WTC11 (cell line): ENCODE data around the gene KRT35. TPM values are rescaled to one million over a fixed set of nuclear protein-coding genes. Genes with fewer than 3 reads are reported as not detected.

Experiments used
- ATAC-seq: fragments of 200-7000 bp; cut with Tn5 transposase; 2 replicates; pipeline ENCODE4 v1.10.0; 2021; ENCODE audit warnings: mild to moderate bottlenecking, moderate library complexity
- CTCF ChIA-PET: fragments of 300-600 bp; sonication (Branson Sonifier 250); formaldehyde crosslinking; loops from one replicate; lab custom pipeline; 2021; ENCODE audit warnings: antibody characterized with exemption; lab: Charles Lee
- POLR2A ChIA-PET: fragments of 350-600 bp; sonication (Branson Sonifier 250); formaldehyde crosslinking; loops from one replicate; lab custom pipeline; 2021; ENCODE audit warnings: antibody characterized with exemption; lab: Charles Lee
- DNase-seq: peaks from one replicate; pipeline ENCODE4 v3.0.0; 2021; ENCODE audit warnings: low spot score
- H3K27ac Mint-ChIP-seq: 2 replicates; pipeline ENCODE4 v1.8.0; 2021; ENCODE audit warnings: mixed read lengths
- H3K27me3 Mint-ChIP-seq: 2 replicates; pipeline ENCODE4 v1.8.0; 2021; ENCODE audit warnings: low read depth, mild to moderate bottlenecking, moderate library complexity, mixed read lengths
- H3K36me3 Mint-ChIP-seq: 2 replicates; pipeline ENCODE4 v1.8.0; 2021; ENCODE audit warnings: mixed read lengths
- H3K4me1 Mint-ChIP-seq: 2 replicates; pipeline ENCODE4 v1.8.0; 2022; ENCODE audit warnings: mixed read lengths
- H3K4me3 Mint-ChIP-seq: 2 replicates; pipeline ENCODE4 v1.8.0; 2021; ENCODE audit warnings: mild to moderate bottlenecking, moderate library complexity, mixed read lengths
- H3K9me3 Mint-ChIP-seq: 2 replicates; pipeline ENCODE4 v1.8.0; 2021; ENCODE audit warnings: mixed read lengths
- ESRRA ChIP-seq: sonication (generic); formaldehyde crosslinking; IDR thresholded peaks from 2 replicates; pipeline ENCODE4 v1.8.1; 2022; ENCODE audit warnings: mild to moderate bottlenecking, missing genetic modification reagents, borderline replicate concordance
- FOXJ3 ChIP-seq: sonication (generic); formaldehyde crosslinking; IDR thresholded peaks from 2 replicates; pipeline ENCODE4 v1.9.0; 2021; ENCODE audit warnings: missing genetic modification reagents, mild to moderate bottlenecking, borderline replicate concordance
- GRHL2 ChIP-seq: fragments of 250-450 bp; sonication (Bioruptor Pico); IDR thresholded peaks from 2 replicates; pipeline ENCODE4 v1.8.0; 2022; ENCODE audit warnings: mild to moderate bottlenecking, moderate library complexity; ENCODE audit not compliant: insufficient replicate concordance, severe bottlenecking
- JUN ChIP-seq: sonication (generic); formaldehyde crosslinking; IDR thresholded peaks from 2 replicates; pipeline ENCODE4 v1.8.0; 2023; ENCODE audit warnings: mild to moderate bottlenecking, missing genetic modification reagents
- MYBL2 ChIP-seq: sonication (generic); formaldehyde crosslinking; IDR thresholded peaks from 2 replicates; pipeline ENCODE4 v1.8.1; 2023; ENCODE audit warnings: mild to moderate bottlenecking, moderate library complexity, missing genetic modification reagents
- NFE2L1 ChIP-seq: sonication (generic); formaldehyde crosslinking; IDR thresholded peaks from 2 replicates; pipeline ENCODE4 v1.8.1; 2023; ENCODE audit warnings: missing genetic modification reagents
- NR1H2 ChIP-seq: sonication (generic); formaldehyde crosslinking; IDR thresholded peaks from 2 replicates; pipeline ENCODE4 v1.9.0; 2021; ENCODE audit warnings: mild to moderate bottlenecking, moderate library complexity, missing genetic modification reagents
- NR3C1 ChIP-seq: sonication (generic); formaldehyde crosslinking; conservative IDR thresholded peaks from 2 replicates; pipeline ENCODE4 v1.8.1; 2023; ENCODE audit warnings: low read depth, mild to moderate bottlenecking, missing genetic modification reagents
- SP1 ChIP-seq: sonication (generic); formaldehyde crosslinking; conservative IDR thresholded peaks from 2 replicates; pipeline ENCODE4 v1.8.1; 2022; ENCODE audit warnings: missing genetic modification reagents
- TEAD4 ChIP-seq: sonication (generic); formaldehyde crosslinking; IDR thresholded peaks from 2 replicates; pipeline ENCODE4 v1.8.0; 2022; ENCODE audit warnings: mild to moderate bottlenecking, missing genetic modification reagents
- ZNF121 ChIP-seq: sonication (generic); formaldehyde crosslinking; IDR thresholded peaks from 2 replicates; pipeline ENCODE4 v1.8.0; 2023; ENCODE audit warnings: missing genetic modification reagents
- ZNF219 ChIP-seq: sonication (generic); formaldehyde crosslinking; IDR thresholded peaks from 2 replicates; pipeline ENCODE4 v1.8.0; 2023; ENCODE audit warnings: missing genetic modification reagents, mild to moderate bottlenecking, borderline replicate concordance
- ZNF317 ChIP-seq: sonication (generic); formaldehyde crosslinking; IDR thresholded peaks from 2 replicates; pipeline ENCODE4 v1.8.1; 2023; ENCODE audit warnings: low read depth, mild to moderate bottlenecking, moderate library complexity, missing genetic modification reagents, borderline replicate concordance
- total RNA-seq: library from RNA; stranded (reverse); gene quantifications from 3 replicates; pipeline ENCODE4 v1.2.3, GENCODE V29; 2021
- TF ChIP-seq, protein P1 (sequence below): sonication (generic); formaldehyde crosslinking; conservative IDR thresholded peaks from 2 replicates; pipeline ENCODE4 v1.8.1; 2022; ENCODE audit warnings: mild to moderate bottlenecking, missing genetic modification reagents
- TF ChIP-seq, protein P2 (sequence below): fragments of 250-450 bp; sonication (Bioruptor Pico); IDR thresholded peaks from 2 replicates; pipeline ENCODE4 v1.8.0; 2021; ENCODE audit warnings: mild to moderate bottlenecking
- TF ChIP-seq, protein P3 (sequence below): sonication (generic); formaldehyde crosslinking; IDR thresholded peaks from 2 replicates; pipeline ENCODE4 v1.8.0; 2022; ENCODE audit warnings: mild to moderate bottlenecking, missing genetic modification reagents
- TF ChIP-seq, protein P4 (sequence below): fragments of 250-450 bp; sonication (Bioruptor Pico); IDR thresholded peaks from 2 replicates; pipeline ENCODE4 v1.9.0; 2021; ENCODE audit warnings: mild to moderate bottlenecking
- TF ChIP-seq, protein P5 (sequence below): sonication (generic); formaldehyde crosslinking; IDR thresholded peaks from 2 replicates; pipeline ENCODE4 v1.8.0; 2023; ENCODE audit warnings: mild to moderate bottlenecking, missing genetic modification reagents
- TF ChIP-seq, protein P6 (sequence below): fragments of 250-450 bp; sonication (Bioruptor Pico); IDR thresholded peaks from 2 replicates; pipeline ENCODE4 v1.9.0; 2021; ENCODE audit warnings: mild to moderate bottlenecking, borderline replicate concordance
- TF ChIP-seq, protein P7 (sequence below): sonication (generic); formaldehyde crosslinking; IDR thresholded peaks from 2 replicates; pipeline ENCODE4 v1.8.1; 2023; ENCODE audit warnings: mild to moderate bottlenecking, missing genetic modification reagents, moderate library complexity

The KRT35 gene
- total RNA-seq, 1 experiment from 2014 or later: not detected

DNA sequence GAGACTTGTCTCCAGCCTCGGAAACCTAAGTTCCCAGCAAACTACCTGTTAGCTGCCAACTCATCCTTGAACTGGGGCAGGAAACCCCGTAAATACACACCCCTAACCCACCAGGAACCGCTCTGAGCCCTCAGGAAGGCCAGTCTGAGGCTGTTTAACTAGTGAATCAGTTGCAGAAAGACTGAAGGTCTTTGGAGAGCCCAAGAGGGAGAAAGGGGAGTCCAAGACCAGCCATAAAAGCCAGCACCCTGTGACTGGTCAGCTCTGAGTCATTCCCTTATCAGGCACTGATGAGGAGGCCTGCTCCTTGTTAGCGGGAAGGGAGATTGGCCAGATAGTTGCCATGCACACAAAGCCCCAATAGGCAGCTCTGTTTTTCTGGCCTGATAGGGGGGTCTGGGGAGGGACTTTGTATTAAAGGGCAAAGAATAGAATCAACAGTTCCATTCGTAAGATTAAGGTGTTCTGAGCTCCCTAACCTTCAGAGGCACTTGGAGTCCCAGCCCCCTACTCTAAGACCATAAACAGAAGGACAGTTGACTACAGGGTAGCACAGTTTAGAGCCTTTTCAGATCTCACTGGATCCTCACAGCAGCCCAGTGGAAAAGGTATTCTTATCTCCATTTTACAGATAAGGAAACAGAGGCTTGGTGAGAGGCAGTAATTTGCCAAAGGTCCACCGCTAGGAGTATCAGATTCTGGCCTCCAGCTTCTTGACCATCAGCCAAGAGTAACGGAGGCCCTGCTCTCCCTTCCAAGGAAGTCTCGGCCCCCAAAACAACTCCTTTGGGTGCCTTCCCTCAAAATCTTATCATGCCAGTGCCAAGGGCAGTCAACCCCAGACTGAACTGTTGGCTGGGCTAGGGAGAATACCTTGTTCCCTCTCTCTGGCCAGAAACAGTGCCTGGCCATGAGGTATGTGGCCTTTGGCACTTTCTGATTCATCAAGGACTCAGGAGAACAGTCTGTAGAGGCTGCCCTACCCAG is 49.4 kb upstream of the KRT35 start:
- no peak for DNase-seq
- Mint-ChIP-seq H3K4me3 (no peak overlapping the region), H3K9me3 (no peaks in the 10 kb centered on the region)
- TF ChIP-seq, protein P1, sequence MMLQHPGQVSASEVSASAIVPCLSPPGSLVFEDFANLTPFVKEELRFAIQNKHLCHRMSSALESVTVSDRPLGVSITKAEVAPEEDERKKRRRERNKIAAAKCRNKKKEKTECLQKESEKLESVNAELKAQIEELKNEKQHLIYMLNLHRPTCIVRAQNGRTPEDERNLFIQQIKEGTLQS (CRISPR knock-in tag): no peak
- TF ChIP-seq NR3C1 (CRISPR knock-in tag) (no peak), ESRRA (CRISPR knock-in tag) (no peak), GRHL2 (CRISPR knock-in tag) (no peak), ZNF121 (no peak), MYBL2 (no peak), TEAD4 (CRISPR knock-in tag) (no peak), ZNF317 (CRISPR knock-in tag) (no peak), JUN (no peak), NFE2L1 (no peak), ZNF219 (CRISPR knock-in tag) (no peak), NR1H2 (CRISPR knock-in tag) (no peak), SP1 (CRISPR knock-in tag) (no peak), FOXJ3 (CRISPR knock-in tag) (no peak)
- TF ChIP-seq, protein P2, sequence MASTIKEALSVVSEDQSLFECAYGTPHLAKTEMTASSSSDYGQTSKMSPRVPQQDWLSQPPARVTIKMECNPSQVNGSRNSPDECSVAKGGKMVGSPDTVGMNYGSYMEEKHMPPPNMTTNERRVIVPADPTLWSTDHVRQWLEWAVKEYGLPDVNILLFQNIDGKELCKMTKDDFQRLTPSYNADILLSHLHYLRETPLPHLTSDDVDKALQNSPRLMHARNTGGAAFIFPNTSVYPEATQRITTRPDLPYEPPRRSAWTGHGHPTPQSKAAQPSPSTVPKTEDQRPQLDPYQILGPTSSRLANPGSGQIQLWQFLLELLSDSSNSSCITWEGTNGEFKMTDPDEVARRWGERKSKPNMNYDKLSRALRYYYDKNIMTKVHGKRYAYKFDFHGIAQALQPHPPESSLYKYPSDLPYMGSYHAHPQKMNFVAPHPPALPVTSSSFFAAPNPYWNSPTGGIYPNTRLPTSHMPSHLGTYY: no peak
- TF ChIP-seq, protein P3, sequence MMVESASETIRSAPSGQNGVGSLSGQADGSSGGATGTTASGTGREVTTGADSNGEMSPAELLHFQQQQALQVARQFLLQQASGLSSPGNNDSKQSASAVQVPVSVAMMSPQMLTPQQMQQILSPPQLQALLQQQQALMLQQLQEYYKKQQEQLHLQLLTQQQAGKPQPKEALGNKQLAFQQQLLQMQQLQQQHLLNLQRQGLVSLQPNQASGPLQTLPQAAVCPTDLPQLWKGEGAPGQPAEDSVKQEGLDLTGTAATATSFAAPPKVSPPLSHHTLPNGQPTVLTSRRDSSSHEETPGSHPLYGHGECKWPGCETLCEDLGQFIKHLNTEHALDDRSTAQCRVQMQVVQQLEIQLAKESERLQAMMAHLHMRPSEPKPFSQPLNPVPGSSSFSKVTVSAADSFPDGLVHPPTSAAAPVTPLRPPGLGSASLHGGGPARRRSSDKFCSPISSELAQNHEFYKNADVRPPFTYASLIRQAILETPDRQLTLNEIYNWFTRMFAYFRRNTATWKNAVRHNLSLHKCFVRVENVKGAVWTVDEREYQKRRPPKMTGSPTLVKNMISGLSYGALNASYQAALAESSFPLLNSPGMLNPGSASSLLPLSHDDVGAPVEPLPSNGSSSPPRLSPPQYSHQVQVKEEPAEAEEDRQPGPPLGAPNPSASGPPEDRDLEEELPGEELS (CRISPR knock-in tag): no peak
- TF ChIP-seq, protein P4, sequence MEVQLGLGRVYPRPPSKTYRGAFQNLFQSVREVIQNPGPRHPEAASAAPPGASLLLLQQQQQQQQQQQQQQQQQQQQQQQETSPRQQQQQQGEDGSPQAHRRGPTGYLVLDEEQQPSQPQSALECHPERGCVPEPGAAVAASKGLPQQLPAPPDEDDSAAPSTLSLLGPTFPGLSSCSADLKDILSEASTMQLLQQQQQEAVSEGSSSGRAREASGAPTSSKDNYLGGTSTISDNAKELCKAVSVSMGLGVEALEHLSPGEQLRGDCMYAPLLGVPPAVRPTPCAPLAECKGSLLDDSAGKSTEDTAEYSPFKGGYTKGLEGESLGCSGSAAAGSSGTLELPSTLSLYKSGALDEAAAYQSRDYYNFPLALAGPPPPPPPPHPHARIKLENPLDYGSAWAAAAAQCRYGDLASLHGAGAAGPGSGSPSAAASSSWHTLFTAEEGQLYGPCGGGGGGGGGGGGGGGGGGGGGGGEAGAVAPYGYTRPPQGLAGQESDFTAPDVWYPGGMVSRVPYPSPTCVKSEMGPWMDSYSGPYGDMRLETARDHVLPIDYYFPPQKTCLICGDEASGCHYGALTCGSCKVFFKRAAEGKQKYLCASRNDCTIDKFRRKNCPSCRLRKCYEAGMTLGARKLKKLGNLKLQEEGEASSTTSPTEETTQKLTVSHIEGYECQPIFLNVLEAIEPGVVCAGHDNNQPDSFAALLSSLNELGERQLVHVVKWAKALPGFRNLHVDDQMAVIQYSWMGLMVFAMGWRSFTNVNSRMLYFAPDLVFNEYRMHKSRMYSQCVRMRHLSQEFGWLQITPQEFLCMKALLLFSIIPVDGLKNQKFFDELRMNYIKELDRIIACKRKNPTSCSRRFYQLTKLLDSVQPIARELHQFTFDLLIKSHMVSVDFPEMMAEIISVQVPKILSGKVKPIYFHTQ (CRISPR knock-in tag): no peak
- TF ChIP-seq, protein P5, sequence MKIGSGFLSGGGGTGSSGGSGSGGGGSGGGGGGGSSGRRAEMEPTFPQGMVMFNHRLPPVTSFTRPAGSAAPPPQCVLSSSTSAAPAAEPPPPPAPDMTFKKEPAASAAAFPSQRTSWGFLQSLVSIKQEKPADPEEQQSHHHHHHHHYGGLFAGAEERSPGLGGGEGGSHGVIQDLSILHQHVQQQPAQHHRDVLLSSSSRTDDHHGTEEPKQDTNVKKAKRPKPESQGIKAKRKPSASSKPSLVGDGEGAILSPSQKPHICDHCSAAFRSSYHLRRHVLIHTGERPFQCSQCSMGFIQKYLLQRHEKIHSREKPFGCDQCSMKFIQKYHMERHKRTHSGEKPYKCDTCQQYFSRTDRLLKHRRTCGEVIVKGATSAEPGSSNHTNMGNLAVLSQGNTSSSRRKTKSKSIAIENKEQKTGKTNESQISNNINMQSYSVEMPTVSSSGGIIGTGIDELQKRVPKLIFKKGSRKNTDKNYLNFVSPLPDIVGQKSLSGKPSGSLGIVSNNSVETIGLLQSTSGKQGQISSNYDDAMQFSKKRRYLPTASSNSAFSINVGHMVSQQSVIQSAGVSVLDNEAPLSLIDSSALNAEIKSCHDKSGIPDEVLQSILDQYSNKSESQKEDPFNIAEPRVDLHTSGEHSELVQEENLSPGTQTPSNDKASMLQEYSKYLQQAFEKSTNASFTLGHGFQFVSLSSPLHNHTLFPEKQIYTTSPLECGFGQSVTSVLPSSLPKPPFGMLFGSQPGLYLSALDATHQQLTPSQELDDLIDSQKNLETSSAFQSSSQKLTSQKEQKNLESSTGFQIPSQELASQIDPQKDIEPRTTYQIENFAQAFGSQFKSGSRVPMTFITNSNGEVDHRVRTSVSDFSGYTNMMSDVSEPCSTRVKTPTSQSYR: no peak
- TF ChIP-seq, protein P6, sequence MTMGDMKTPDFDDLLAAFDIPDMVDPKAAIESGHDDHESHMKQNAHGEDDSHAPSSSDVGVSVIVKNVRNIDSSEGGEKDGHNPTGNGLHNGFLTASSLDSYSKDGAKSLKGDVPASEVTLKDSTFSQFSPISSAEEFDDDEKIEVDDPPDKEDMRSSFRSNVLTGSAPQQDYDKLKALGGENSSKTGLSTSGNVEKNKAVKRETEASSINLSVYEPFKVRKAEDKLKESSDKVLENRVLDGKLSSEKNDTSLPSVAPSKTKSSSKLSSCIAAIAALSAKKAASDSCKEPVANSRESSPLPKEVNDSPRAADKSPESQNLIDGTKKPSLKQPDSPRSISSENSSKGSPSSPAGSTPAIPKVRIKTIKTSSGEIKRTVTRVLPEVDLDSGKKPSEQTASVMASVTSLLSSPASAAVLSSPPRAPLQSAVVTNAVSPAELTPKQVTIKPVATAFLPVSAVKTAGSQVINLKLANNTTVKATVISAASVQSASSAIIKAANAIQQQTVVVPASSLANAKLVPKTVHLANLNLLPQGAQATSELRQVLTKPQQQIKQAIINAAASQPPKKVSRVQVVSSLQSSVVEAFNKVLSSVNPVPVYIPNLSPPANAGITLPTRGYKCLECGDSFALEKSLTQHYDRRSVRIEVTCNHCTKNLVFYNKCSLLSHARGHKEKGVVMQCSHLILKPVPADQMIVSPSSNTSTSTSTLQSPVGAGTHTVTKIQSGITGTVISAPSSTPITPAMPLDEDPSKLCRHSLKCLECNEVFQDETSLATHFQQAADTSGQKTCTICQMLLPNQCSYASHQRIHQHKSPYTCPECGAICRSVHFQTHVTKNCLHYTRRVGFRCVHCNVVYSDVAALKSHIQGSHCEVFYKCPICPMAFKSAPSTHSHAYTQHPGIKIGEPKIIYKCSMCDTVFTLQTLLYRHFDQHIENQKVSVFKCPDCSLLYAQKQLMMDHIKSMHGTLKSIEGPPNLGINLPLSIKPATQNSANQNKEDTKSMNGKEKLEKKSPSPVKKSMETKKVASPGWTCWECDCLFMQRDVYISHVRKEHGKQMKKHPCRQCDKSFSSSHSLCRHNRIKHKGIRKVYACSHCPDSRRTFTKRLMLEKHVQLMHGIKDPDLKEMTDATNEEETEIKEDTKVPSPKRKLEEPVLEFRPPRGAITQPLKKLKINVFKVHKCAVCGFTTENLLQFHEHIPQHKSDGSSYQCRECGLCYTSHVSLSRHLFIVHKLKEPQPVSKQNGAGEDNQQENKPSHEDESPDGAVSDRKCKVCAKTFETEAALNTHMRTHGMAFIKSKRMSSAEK (CRISPR knock-in tag): no peak
- TF ChIP-seq, protein P7, sequence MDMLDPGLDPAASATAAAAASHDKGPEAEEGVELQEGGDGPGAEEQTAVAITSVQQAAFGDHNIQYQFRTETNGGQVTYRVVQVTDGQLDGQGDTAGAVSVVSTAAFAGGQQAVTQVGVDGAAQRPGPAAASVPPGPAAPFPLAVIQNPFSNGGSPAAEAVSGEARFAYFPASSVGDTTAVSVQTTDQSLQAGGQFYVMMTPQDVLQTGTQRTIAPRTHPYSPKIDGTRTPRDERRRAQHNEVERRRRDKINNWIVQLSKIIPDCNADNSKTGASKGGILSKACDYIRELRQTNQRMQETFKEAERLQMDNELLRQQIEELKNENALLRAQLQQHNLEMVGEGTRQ (CRISPR knock-in tag): no peak
- TF ChIP-seq, all 79 proteins: peak for 0
- CTCF ChIA-PET: interaction anchor here (1.1 to 7.5 kb wide), 8 partner anchors 19 to 136 kb away, joined by 3 to 125 read pairs (median 16); no protein-coding TSS in a partner anchor
- POLR2A ChIA-PET: interaction anchor here (1.7 kb wide), 1 partner anchor 16 kb away, joined by 5 read pairs; no protein-coding TSS in a partner anchor
- H3K27me3 Mint-ChIP-seq: peaks cover 6% of the 10 kb centered on the region
- peaks cover 41% of the 10 kb centered on the region for H3K4me1 Mint-ChIP-seq
- no peak for ATAC-seq
- peaks cover 4% of the 10 kb centered on the region for H3K36me3 Mint-ChIP-seq
- no peak overlapping the region for H3K27ac Mint-ChIP-seq
